NAMALWA (cell line): Measurements from ENCODE around the gene ZFAND3.
A peak's percentile ranks its signal among the peaks of the same experiment; 100 is the strongest.
"Not testable (repeated sequence)": the region's sequence is repeated elsewhere in the genome, so short reads cannot be mapped to it uniquely, and the experiment has no call there.

Source experiments
- DNase-seq: peaks from one replicate; pipeline ENCODE4 v3.0.0-alpha.2; 2015; ENCODE audit warnings: low spot score

ZFAND3 gene

DNA sequence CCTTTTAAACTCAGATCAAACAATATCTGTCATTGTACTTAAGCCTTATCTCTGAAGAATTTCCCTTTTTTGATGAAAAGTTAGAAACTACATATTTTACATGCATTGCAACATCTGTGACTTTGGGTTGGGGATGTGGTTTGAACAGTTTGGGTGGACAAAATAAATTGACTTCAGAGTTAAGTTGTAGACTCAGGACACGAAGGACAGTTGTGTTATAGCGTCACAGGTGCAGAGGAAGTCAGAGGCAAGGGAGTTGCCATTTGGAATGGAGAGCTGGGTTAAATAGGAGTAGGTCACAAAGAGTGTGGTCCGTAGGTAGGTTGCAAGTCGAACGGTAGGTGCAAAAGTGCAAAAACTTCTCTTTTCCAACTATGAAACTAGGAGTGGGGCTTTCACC is 46.0 kb downstream of the ZFAND3 start:
- no peak for DNase-seq

DNA sequence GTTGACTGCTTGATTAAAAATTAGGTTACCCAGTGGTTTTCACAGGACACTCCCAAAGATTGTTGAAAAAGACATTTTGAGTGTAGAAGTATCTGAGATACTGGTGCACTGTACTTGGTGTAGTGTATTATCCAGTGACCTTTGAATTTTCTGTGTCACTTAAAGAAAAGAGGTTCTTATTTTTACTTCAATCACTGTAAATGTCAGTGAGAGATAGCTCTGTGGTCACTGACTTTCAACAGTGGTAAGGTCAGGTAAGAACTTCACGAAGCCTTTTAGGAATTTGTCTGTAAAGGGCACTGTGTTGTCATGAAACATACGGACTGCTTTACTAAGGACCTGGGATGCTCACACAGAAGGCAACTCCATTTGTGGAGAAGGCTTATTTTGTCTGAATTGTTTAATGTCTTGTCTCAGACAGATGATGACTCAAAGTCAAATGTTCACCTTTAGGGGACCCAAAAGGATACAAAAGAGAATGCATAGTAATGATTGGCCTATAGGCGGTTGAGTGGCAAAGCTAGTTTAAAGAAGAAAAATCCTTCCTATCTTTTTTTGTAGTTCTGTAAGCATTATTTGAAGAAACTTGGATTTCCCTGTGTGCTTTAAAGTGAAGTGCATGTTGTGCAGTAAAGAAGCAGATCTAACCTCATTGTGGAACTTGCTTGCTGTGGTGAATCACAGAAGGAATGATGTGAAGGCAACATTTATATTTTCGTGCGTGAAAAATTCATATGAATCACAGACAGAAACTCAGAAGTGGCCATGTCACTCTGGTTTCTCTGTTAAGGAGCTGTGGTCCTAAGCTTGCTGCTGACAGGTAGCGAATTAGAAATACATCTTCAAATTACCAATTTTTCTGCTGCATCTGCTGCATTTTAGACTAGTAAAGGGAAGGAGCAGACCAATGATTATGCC is 47.3 kb downstream of the ZFAND3 start:
- DNase-seq = no peak

DNA sequence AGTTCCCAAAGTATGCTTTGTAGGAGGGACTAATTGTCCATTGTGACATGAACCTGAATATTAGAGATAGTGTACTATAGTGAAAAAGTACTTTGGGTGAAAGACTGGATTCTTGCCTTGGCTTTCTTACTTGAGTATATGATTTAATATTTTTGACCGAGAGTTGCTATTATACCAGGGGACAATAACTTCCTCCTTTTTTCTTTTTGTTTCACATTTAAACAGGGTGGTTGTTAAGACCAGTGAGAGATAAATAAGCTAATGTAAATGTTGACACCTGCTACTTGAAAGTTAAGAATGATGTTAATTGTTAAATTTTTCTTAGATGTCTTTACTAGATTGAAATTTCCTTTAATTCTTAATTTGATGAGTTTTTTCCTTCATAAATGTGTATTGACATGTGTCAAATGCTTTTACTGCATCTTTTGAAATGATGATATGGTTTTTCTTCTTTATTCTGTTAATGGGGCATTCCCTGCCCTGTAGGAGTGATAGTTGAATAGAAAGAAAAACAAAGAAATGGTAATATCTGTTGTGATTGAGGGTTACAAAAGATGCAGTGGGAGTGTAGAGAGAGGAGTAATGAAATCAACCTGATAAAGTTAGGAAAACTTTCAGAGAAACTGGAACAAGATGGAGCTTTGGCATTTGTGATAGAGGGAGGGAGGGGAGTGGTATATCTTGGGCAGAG is 48.4 kb downstream of the ZFAND3 start:
- no peak for DNase-seq

DNA sequence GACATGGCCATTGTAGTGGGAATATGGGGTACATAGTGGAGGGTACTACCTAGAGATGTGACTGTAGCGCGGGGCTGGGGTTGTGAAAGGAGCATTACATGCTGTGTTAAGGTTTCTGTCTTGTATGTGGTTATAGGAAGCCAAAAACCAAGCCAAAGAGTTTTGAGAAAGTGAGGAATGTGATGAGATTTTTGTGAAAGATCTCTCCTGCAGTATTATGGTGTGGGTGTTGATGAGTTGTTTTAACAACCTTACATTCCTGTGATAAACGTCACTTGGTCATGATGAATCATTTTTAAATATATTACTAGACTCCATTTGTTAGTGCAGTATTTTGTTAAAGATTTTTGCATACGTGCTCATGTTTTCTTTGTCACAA is 48.9 kb downstream of the ZFAND3 start:
- no peak for DNase-seq

DNA sequence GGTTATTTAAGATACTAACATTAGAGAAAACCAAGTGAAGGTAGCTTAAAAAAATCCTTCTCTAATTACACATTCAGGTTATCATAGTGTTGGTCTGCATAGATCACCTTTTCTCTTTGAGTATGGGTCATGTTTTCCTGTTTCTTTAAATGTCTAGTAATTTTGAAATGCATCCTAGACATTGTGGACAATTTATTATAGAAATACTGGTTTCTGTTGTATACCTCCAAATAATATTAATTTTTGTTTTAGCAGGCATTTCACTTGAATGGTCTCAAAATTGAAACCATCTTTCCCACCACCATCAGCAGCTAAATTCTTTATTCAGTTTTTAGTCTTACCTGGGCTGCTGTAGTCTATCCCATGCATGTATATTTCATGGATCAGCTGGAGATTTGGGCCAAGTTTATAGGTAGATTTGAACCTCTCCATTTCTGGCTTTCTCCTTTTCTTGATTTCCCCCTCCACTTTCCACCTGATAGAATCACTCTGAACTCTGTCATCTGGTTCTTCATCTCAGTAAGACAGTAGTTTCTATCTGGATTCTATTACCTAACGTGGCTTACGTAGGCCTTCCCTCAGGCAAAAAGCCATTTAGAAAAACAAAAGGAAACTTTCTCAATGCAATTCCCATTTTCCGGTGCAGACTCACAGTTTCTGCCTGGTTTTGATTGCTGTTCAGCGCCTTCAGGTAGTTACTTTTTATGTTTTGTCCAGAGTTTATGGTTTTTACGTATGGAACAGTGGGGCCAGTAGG is 52.3 kb downstream of the ZFAND3 start:
- DNase-seq = no peak

DNA sequence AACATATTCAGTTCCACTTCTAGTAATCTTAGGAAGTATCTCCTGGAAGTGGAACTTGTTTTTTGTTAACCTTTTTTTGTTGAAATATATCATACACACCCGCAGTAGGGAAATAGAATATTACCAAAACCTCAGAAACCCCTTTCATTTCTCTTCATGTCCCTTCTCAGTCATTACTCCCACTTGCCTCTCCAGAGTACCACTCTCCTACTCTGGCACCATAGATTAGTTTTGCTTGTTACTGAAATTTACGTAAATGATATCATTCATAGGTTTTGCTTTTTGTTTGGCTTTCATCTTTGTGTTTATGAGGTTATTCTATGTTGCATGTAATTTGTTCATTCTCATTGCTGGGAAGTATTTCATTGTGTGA is 52.8 kb downstream of the ZFAND3 start:
- no peak for DNase-seq

DNA sequence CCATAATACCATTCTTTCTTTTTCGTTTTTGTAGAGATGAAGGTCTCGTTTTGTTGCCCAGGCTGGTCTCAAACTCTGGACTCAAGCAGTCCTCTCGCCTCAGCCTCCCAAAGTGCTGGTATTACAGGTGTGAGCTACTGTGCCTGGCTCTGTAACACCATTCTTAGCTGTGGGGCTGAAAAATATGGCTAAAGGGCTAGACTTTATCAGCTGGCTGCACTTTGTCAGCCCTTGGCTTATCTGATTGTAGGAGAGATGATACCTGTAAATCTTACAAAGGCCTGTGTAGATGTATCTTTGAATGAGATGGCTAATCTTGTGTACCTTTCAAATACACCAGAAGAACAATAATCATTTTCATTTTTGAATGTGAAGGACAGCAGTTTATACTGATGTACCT is 55.2 kb downstream of the ZFAND3 start:
- DNase-seq = no peak

DNA sequence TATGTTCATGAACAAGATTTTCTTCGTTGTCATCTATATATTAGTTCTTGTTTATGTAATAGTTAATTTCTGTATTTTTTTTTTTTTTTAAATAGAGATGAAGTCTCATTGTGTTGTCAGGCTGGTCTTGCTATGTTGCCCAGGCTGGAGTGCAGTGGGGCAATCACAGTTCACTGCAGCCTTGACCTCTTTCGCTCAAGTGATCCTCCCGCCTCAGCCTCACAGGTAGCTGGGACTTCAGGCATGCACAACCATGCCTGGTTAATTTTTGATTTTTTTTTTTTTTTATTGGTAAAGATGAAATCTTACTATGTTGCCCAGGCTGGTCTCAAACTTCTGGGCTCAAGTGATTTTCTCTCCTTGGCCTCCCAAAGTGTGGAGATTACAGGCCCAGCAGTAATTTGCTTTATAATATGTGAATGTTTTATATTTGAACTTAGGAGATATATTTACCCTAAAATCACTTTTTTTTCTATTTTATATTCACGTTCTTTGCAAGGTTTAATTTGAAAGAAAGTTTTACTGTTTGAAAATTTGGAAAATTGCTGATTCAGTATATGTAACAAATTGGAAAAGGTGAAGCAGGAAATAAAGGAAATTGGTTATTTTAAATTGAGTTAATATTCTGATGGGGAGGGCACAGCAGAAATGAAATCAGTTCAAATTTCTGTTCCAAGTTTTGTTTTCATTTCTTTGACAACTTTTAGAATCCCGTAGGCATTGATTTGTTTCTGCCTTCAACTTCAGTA is 56.2 kb downstream of the ZFAND3 start:
- no peak for DNase-seq

DNA sequence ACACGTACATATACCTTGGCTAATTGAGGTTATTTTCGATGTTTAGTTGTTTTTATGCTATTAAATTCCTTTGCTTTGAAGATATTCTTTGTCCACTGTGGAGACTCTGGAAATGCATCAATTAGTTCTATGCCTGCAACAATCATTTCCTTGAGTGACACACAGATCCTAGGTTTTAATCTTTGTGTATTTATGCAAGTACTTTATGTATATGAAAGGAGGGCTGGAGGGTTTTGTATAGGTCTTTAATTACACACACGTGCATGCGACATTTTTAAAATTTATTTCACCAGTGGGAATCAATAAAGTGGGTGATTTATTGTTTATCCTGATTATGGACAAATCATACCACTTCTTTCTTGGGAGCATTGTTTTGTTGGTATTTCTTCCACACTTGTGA is 57.3 kb downstream of the ZFAND3 start:
- no peak for DNase-seq

DNA sequence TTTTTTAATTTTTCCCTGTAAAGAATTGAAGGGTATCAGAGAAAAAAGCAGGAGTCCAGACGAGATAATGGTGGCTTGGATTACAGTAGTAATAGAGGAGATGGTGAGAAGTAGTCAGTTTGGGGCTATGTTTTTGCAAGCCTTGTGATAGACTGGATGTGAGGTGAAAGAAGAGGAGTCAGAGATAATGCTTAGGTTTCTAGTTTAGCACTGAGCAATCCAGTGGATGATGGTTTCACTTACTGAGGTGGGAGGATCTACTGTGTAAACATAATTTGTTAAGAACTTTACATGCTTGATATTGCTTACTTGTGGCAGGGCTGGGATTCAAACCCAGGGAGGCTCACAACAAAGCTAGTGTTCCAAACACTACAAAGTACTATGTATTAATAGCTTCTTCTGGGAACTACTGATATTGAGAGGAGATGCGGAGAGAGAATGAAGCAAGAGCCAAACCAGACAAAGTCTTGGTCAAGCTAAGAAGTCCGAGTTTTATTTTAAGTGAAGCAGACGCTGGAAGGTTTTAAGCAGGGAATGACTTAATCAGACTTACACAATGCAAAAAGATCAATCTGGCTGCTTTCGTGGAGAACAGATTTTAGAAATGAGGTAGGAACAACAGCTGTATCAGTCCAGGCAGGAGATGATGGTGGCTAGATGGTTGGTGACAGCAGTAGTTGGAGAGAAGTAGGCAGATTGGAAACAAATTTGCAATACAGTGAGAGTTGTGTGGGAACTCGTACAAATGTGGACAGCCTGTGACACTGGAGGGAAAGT is 58.0 kb downstream of the ZFAND3 start:
- DNase-seq = no peak

DNA sequence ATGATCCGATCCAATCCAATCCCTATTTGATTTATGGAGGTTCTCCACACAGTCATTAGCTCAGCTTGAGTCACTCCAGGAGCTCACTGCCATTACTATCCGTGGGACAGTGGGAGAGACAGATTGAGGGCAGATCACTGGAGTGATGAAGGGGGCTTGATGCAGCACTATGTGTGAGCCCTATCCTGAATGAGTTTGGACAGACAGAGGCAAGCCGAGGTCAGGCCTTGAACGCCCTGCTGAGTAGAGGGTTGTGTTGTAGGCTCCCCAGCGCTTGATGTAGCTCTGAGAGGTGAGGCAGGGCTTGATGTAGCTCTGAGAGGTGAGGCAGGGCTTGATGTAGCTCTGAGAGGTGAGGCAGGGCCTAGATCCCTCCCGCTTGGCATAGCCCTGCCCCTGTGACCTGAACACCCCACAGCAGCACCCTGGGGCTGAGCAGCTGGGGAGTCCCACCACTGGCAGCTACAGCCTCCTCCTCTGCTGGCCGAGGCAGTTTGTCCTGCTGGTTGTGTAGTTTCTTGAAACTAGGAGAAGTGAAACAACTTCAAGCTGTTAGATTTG is 58.7 kb downstream of the ZFAND3 start:
- no peak for DNase-seq

DNA sequence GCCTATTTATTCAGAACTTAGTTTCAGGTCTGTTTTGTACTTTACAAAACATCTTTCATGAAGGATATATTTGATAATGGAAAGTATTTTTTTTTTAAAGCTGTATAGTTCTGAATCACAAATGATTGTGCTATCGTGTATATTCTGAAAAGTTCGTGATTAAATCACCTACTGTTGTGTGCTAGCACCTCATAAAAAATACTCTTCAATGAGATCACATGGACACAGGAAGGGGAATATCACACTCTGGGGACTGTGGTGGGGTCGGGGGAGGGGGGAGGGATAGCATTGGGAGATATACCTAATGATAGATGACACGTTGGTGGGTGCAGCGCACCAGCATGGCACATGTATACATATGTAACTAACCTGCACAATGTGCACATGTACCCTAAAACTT is 61.1 kb downstream of the ZFAND3 start:
- DNase-seq = not testable (repeated sequence)

DNA sequence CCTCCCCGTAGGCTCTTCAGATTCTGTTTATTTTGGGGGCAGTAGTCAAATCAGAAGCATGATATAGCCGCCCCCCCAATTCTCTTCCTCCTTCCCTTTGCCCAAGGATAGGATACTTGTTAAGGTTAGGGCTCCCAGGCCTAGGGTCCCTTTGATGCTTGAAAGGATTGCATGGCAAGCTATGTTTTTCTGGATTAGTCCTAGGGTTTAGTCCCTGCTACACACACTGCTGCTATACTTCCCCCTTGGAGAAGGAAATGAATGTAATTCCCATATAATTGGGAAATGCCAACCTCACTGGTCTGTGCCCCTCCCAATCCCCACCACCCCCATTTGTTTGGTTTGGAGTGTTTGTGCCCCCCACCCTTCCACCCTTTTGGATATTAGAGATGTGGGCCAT is 62.8 kb downstream of the ZFAND3 start:
- DNase-seq = no peak

DNA sequence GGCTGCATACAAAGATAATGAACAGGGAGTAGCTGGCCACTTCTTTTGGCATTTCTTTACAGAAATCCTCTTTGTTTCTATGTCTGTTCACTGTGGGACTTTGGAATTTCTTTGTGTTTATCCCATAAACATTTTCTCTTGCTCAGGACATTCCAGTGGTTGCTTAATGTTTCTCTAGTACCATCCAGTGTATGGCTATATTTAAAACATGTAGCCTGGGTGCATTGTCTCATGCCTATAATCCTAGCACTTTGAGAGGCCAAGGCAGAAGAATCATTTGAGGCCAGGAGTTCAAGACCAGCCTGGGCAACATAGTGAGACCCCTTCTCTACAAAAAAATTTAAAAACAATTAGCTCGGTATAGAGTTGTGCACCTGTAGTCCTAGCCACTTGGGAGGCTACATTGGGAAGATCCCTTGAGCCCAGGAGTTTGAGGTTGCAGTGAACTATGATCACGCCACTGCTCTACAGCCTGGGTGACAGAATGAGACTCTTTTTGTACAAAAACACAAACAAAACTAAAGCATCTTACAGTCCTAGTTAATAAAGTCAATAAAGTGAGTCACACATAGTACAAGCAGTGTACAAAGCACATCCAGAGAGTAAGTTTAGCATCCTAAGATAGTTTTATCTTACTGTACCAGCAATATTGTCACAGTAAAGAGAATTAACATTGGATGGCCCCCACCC is 63.3 kb downstream of the ZFAND3 start:
- DNase-seq = no peak

DNA sequence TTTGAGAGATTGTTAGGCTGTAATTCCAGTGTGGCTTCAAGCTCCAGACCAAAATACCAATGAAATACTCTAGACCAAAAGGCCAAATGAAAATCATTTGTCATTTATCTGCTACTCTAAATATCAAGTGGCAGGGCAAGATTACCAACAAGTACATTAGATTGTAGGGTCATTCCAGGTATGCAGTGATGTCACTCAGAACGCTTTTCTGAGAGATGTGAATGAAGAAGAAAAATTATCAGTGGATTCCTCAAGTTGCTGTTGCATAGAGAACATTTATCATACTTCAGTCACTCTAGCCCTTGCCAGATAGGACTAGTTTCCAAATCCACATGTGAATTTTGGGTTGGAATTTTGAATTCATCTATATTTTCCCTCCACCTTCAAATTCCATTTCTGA is 65.0 kb downstream of the ZFAND3 start:
- DNase-seq = no peak

DNA sequence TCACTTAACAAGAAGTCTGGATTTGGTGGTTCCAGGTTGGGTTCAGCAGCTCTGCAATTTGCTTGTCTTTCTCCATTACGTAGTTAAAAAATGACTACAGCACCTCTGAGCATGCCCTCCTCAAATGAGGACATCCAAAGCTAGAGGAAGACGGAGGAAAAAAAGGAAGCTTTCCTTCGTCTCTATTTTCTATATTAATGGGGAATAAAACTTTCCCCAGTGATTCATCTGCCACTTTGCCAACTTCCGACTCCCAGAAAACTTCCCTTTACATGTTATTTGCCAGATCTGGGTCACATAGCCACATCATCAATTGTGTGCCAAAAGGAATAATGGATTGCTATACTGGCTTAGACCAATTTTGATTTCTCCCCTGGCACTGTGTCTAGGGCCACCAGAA is 69.5 kb downstream of the ZFAND3 start:
- DNase-seq = no peak

DNA sequence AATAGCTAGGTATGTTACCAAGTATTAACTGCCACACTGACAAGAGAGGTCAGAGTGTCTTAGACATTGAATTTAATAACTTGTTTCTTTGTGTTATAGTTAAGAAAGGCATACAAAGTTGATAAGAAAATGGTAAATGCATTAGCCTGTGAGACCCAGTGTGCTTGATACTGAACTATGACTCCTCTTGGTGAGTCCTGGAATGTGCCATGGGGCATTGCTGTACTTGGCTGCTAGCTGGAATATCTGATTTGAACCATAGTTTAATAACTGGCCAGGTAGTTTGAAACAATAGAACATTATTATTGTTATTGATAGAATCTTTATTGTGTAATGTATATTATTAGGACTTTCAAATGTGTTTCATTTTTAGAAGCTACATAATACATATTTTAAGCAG is 70.0 kb downstream of the ZFAND3 start:
- DNase-seq = no peak

DNA sequence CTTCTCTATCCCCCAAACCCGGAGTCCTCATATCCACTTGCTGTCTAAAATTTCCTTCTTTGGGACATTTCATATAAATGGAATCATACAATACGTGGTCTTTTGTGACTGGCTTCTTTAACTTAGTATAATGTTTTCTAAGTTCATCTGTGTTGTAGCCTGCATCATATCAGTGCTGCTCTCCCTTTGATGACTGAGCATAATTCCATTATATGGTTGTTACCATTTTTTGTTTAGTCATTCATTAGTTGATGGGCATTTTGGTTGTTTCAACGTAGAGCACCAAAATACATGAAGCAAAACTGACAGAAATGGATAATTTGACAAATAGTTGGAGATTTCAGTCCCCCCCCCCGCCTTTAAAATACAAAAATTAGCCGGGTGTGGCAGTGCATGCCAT is 71.5 kb downstream of the ZFAND3 start:
- no peak for DNase-seq

DNA sequence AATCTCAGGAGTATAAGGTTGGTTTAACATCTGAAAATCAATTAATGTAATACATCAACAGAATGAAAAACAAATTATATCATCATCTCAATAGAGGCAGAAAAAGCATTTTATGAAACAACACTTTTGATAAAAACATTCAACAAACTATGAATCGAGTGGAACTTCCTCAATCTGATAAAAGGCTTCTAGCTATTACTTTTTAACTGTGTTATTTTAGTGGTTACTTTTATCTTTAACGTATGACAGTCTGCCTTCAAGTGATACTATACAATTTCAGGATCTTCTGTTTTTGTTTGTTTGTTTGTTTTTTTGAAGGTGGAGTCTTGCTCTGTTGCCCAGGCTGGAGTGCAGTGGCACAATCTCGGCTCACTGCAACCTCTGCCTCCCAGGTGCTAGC is 73.7 kb downstream of the ZFAND3 start:
- DNase-seq = no peak

DNA sequence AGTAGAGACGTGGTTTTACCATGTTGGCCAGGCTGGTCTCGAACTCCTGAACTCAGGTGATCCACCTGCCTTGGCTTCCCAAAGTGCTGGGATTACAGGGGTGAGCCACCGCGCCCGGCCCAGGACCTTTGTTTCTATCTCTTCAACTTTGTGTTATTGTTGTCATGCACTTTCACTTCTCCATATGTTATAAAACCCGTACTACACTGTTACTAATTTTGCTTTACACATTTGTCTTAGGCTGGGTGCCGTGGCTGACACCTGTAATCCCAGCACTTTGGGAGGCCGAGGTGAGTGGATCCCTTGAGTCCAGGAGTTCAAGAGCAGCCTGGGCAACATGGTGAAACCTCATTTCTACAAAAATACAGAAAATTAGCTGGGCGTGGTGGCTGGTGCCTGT is 74.2 kb downstream of the ZFAND3 start:
- peak; percentile 27 for DNase-seq

DNA sequence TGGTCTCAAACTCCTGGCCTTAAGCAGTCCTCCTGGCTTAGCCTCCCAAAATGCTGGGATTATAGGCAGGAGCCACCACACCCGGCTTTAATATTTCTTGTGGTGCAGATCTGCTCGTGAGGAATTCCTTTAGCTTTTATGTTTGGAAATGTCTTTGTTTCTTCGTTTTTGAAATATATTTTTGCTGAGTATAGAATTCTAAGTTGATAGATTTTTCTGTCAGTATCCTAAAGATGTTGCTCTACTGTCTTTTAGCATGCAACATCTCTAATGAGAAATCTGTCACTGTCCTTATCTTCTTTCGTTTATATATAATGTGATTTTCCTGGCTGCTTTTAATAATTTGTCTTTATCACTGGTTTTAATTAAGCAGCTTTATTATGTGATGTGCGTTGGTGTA is 75.1 kb downstream of the ZFAND3 start:
- DNase-seq = no peak
